IMR-90 (cell line): ENCODE measurements around the gene PTPN4. TPM values are rescaled to one million over a fixed set of nuclear protein-coding genes. Genes with fewer than 3 reads are reported as not detected.

ENCODE experiments used
- ATAC-seq: fragments of 200-7000 bp; cut with Tn5 transposase; 2 replicates; pipeline ENCODE4 v1.9.1; 2020; ENCODE audit warnings: low read depth, mild to moderate bottlenecking, moderate library complexity
- BruUV-seq: library from RNA; stranded (reverse); fragments of 400-500 nt; replicated peaks from 2 replicates; lab custom pipeline; 2021; lab: Mats Ljungman, UMichigan
- CTCF ChIA-PET: fragments of 300-600 bp; formaldehyde crosslinking; extraction: SDS; loops from one replicate; lab custom pipeline; 2021; ENCODE audit warnings: antibody characterized with exemption; lab: Yijun Ruan, JAX
- POLR2A ChIA-PET: fragments of 300-600 bp; sonication (Branson Sonifier 250); formaldehyde crosslinking; loops from one replicate; lab custom pipeline; 2022; ENCODE audit warnings: antibody characterized with exemption; ENCODE audit not compliant: unreplicated experiment; lab: Charles Lee
- DNase-seq: peaks from one replicate; pipeline ENCODE4 v3.0.0; 2013
- H2AFZ ChIP-seq: replicated peaks from 2 replicates; pipeline ENCODE3; 2013; ENCODE audit warnings: low read length, mild to moderate bottlenecking; ENCODE audit not compliant: poor library complexity
- H2AK5ac ChIP-seq: 2 replicates; pipeline ENCODE4 v1.6.1; 2013; ENCODE audit warnings: low read depth, low read length, inconsistent platforms
- H2AK9ac ChIP-seq: replicated peaks from 2 replicates; pipeline ENCODE3; 2013; ENCODE audit warnings: mild to moderate bottlenecking, low read depth, low read length, moderate library complexity; ENCODE audit not compliant: poor library complexity
- H2BK120ac ChIP-seq: 2 replicates; pipeline ENCODE4 v1.6.1; 2013; ENCODE audit warnings: low read depth, low read length, inconsistent platforms
- H2BK15ac ChIP-seq: 3 replicates; pipeline ENCODE4 v1.6.1; 2013; ENCODE audit warnings: low read depth, low read length, inconsistent platforms
- H2BK20ac ChIP-seq: 2 replicates; pipeline ENCODE4 v1.6.1; 2013; ENCODE audit warnings: low read depth, mild to moderate bottlenecking, inconsistent platforms, low read length, moderate library complexity
- H2BK5ac ChIP-seq: 2 replicates; pipeline ENCODE4 v1.6.1; 2013; ENCODE audit warnings: mild to moderate bottlenecking, low read depth, low read length, inconsistent platforms; ENCODE audit not compliant: poor library complexity, severe bottlenecking
- H3K14ac ChIP-seq: replicated peaks from 2 replicates; pipeline ENCODE4 v1.6.1; 2013; ENCODE audit warnings: low read depth, low read length, inconsistent platforms
- H3K18ac ChIP-seq: 2 replicates; pipeline ENCODE4 v1.6.1; 2013; ENCODE audit warnings: low read depth, low read length, control low read depth
- H3K23ac ChIP-seq: 2 replicates; pipeline ENCODE4 v1.6.1; 2013; ENCODE audit warnings: low read depth, low read length, inconsistent platforms
- H3K27ac ChIP-seq: 2 replicates; pipeline ENCODE4 v1.5.1; 2013; ENCODE audit warnings: mild to moderate bottlenecking, control low read depth, low read length; ENCODE audit not compliant: insufficient read depth
- H3K27me3 ChIP-seq: 2 replicates; pipeline ENCODE4 v1.6.1; 2013; ENCODE audit warnings: low read length; ENCODE audit not compliant: control insufficient read depth, insufficient read depth
- H3K36me3 ChIP-seq: 2 replicates; pipeline ENCODE4 v1.6.1; 2013; ENCODE audit warnings: low read length, mixed read lengths; ENCODE audit not compliant: control insufficient read depth, insufficient read depth
- H3K4ac ChIP-seq: 2 replicates; pipeline ENCODE4 v1.6.1; 2013; ENCODE audit warnings: low read depth, low read length, inconsistent platforms
- H3K4me1 ChIP-seq: 2 replicates; pipeline ENCODE4 v1.6.1; 2013; ENCODE audit warnings: low read length, mixed read lengths; ENCODE audit not compliant: control insufficient read depth, insufficient read depth
- H3K4me2 ChIP-seq: 2 replicates; pipeline ENCODE4 v1.6.1; 2013; ENCODE audit warnings: low read depth, mild to moderate bottlenecking, control low read depth, low read length, moderate library complexity
- H3K4me3 ChIP-seq: 2 replicates; pipeline ENCODE4 v1.5.1; 2013; ENCODE audit warnings: low read depth, mild to moderate bottlenecking, control low read depth, low read length, moderate library complexity; ENCODE audit not compliant: insufficient read depth
- H3K56ac ChIP-seq: 2 replicates; pipeline ENCODE4 v1.6.1; 2013; ENCODE audit warnings: low read length, inconsistent platforms; ENCODE audit not compliant: insufficient read depth; ENCODE audit errors: extremely low read depth
- H3K79me1 ChIP-seq, 2 experiments: 2 replicates each; pipeline ENCODE4 v1.6.1; 2013; ENCODE audit warnings: low read length in 2 of 2, inconsistent platforms in 1 of 2, low read depth in 1 of 2
- H3K9ac ChIP-seq: 2 replicates; pipeline ENCODE4 v1.6.1; 2013; ENCODE audit warnings: low read depth, low read length, control low read depth
- H3K9me1 ChIP-seq: 2 replicates; pipeline ENCODE4 v1.6.1; 2013; ENCODE audit warnings: low read length, inconsistent platforms; ENCODE audit not compliant: insufficient read depth
- H3K9me3 ChIP-seq: 2 replicates; pipeline ENCODE4 v1.6.1; 2013; ENCODE audit warnings: low read length; ENCODE audit not compliant: control insufficient read depth, insufficient read depth
- H4K20me1 ChIP-seq: 2 replicates; pipeline ENCODE4 v1.6.1; 2013; ENCODE audit warnings: low read length, inconsistent platforms; ENCODE audit not compliant: insufficient read depth
- H4K5ac ChIP-seq: 2 replicates; pipeline ENCODE4 v1.6.1; 2013; ENCODE audit warnings: mild to moderate bottlenecking, low read depth, low read length, control low read depth
- H4K8ac ChIP-seq, 2 experiments: 2 replicates each; pipeline ENCODE4 v1.6.1; 2013; ENCODE audit warnings: low read depth in 2 of 2, low read length in 2 of 2, control low read depth in 1 of 2, inconsistent platforms in 1 of 2
- H4K91ac ChIP-seq: 2 replicates; pipeline ENCODE4 v1.6.1; 2013; ENCODE audit warnings: low read depth, low read length, inconsistent platforms; ENCODE audit not compliant: insufficient read depth
- BHLHE40 ChIP-seq: fragments of 150-350 bp; IDR thresholded peaks from 2 replicates; pipeline ENCODE4 v1.6.1; 2016; ENCODE audit warnings: mild to moderate bottlenecking, low read depth, low read length
- CHD1 ChIP-seq: IDR thresholded peaks from 2 replicates; pipeline ENCODE4 v1.6.1; 2012; ENCODE audit warnings: low read depth, low read length, improper control_type of control experiment
- MXI1 ChIP-seq: IDR thresholded peaks from 2 replicates; pipeline ENCODE4 v1.6.1; 2012; ENCODE audit warnings: low read depth, mild to moderate bottlenecking, low read length, moderate library complexity, borderline replicate concordance
- NFE2L2 ChIP-seq: fragments of 150-350 bp; IDR thresholded peaks from 2 replicates; pipeline ENCODE4 v1.6.1; 2016; ENCODE audit warnings: low read depth, mild to moderate bottlenecking, low read length
- RCOR1 ChIP-seq: IDR thresholded peaks from 2 replicates; pipeline ENCODE4 v1.6.1; 2012; ENCODE audit warnings: mild to moderate bottlenecking, low read length, improper control_type of control experiment; ENCODE audit not compliant: insufficient replicate concordance
- RFX5 ChIP-seq: IDR thresholded peaks from 2 replicates; pipeline ENCODE4 v1.8.0; 2012; ENCODE audit warnings: low read depth, mild to moderate bottlenecking, low read length, moderate library complexity
- WGBS, 2 experiments: methylation state at CpG; one replicate each; pipeline versions ENCODE4 v1.1.5 to v1.1.7; 2013; ENCODE audit warnings: missing lambda C conversion rate in 2 of 2; ENCODE audit not compliant: insufficient read length in 1 of 2; ENCODE audit errors: extremely low coverage in 2 of 2; 5-methylcytosine and 5-hydroxymethylcytosine counted together
- dilution Hi-C: fragments of 300-500 bp; cut with HindIII; formaldehyde crosslinking; loops from one replicate; pipeline ENCODE4 v1.14.3; 2018; ENCODE audit warnings: low sequenced_read_pairs; ENCODE audit not compliant: unreplicated experiment
- in situ Hi-C: fragments of 300-500 bp; cut with MboI; formaldehyde crosslinking; loops from 3 replicates; pipeline ENCODE4 v1.14.3; 2019; ENCODE audit warnings: low sequenced_read_pairs, inconsistent platforms, mixed read lengths
- intact Hi-C: fragments of 100-400 bp; cut with micrococcal nuclease; formaldehyde crosslinking; loops from 2 replicates; pipeline ENCODE4 v1.10.0; 2022
- polyA plus RNA-seq, 3 experiments: library from polyadenylated mRNA; depleted of rRNA; stranded (reverse); fragments of >200 nt; gene quantifications; 2 replicates each; pipeline ENCODE4 v1.2.3, GENCODE V29; 2012; ENCODE audit warnings: low replicate concordance in 1 of 3
- total RNA-seq: library from RNA; depleted of rRNA; stranded (reverse); fragments of >200 nt; gene quantifications from 2 replicates; pipeline ENCODE4 v1.2.3, GENCODE V29; 2012
- TF ChIP-seq, protein P1 (sequence below): fragments of 150-350 bp; IDR thresholded peaks from 2 replicates; pipeline ENCODE4 v1.6.1; 2016; ENCODE audit warnings: low read depth, mild to moderate bottlenecking, low read length, moderate library complexity, borderline replicate concordance
- TF ChIP-seq, protein P2 (sequence below): fragments of 150-350 bp; IDR thresholded peaks from 2 replicates; pipeline ENCODE4 v1.6.1; 2017; ENCODE audit warnings: mild to moderate bottlenecking, antibody characterized with exemption, low read length, low read depth

PTPN4 gene
- total and polyA plus RNA-seq, 2 of the 4 experiments (the other 2 are of a cell fraction): 2.9 to 19.2 TPM

DNA sequence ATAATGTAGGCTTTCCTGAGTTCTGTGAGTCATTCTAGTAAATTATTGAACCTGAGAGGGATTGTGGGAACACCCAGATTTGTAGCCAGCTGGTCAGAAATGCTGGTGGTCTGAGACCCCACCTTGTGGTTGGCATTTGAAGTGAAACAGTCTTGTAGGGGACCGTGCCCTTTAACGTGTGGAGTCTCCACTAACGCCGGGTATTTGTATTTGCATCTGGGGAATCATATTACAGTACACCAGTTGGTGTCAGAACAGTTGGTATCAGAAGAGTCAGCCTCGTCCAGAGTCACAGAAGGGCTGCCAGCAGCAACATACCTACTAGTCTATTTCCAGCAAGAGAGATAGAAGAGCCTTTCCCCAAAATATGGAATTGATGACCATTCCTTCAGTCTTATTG lies 38.3 kb upstream of the PTPN4 start:
- in situ Hi-C loops (no loop called here), dilution Hi-C loops (no loop called here), intact Hi-C loops (no loop called here)
- CTCF ChIA-PET: interaction anchor here (0.6 to 1.2 kb wide), 2 partner anchors 12 to 18 kb away, joined by 3 to 4 read pairs; no protein-coding TSS in a partner anchor
- Histone ChIP-seq H2AFZ (no peak overlapping the region), H3K4ac (no peak overlapping the region), H3K23ac (no peak overlapping the region), H3K4me3 (no peak overlapping the region), H3K56ac (no peak overlapping the region), H2BK5ac (no peak overlapping the region), H3K14ac (no peak overlapping the region), H2BK15ac (no peak overlapping the region), H3K4me1 (no peaks in the 10 kb centered on the region), H3K9me1 (no peaks in the 10 kb centered on the region), H4K5ac (no peak overlapping the region), H3K4me2 (no peak overlapping the region), H3K27ac (no peak overlapping the region), H3K36me3 (no peaks in the 10 kb centered on the region), H4K20me1 (no peaks in the 10 kb centered on the region), H2AK5ac (no peak overlapping the region), H2AK9ac (no peak overlapping the region), H4K8ac (no peak overlapping the region), H3K18ac (no peak overlapping the region), H2BK20ac (no peak overlapping the region), H3K79me1 (no peaks in the 10 kb centered on the region), H3K9ac (no peak overlapping the region), H2BK120ac (no peak overlapping the region), H3K27me3 (peaks cover 25% of the 10 kb centered on the region), H4K91ac (no peak overlapping the region), H3K9me3 (peaks cover 4% of the 10 kb centered on the region)
- no TSS peak for BruUV-seq
- no CpG with 5 or more reads among the region's 5 CpGs for WGBS, 2 experiments
- DNase-seq (no peak), ATAC-seq (no peak)
- TF ChIP-seq NFE2L2 (no peak), RCOR1 (no peak), RFX5 (no peak), BHLHE40 (no peak), CHD1 (no peak), MXI1 (no peak)
- TF ChIP-seq, protein P1, sequence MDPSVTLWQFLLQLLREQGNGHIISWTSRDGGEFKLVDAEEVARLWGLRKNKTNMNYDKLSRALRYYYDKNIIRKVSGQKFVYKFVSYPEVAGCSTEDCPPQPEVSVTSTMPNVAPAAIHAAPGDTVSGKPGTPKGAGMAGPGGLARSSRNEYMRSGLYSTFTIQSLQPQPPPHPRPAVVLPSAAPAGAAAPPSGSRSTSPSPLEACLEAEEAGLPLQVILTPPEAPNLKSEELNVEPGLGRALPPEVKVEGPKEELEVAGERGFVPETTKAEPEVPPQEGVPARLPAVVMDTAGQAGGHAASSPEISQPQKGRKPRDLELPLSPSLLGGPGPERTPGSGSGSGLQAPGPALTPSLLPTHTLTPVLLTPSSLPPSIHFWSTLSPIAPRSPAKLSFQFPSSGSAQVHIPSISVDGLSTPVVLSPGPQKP: no peak
- TF ChIP-seq, protein P2, sequence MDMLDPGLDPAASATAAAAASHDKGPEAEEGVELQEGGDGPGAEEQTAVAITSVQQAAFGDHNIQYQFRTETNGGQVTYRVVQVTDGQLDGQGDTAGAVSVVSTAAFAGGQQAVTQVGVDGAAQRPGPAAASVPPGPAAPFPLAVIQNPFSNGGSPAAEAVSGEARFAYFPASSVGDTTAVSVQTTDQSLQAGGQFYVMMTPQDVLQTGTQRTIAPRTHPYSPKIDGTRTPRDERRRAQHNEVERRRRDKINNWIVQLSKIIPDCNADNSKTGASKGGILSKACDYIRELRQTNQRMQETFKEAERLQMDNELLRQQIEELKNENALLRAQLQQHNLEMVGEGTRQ: no peak
- POLR2A ChIA-PET: no interaction called here
